HepG2 (cell line): Measurements from ENCODE around the gene MGLL.

ENCODE experiments used
- CEBPB ChIP-seq: IDR thresholded peaks from 2 replicates; pipeline ENCODE4 v1.6.1; 2011; ENCODE audit warnings: low read depth, low read length, improper control_type of control experiment, borderline replicate concordance
- CTCF ChIP-seq: sonication (generic); formaldehyde crosslinking; IDR thresholded peaks from 2 replicates; pipeline ENCODE4 v1.5.0; 2020; ENCODE audit warnings: mild to moderate bottlenecking, missing genetic modification reagents, moderate library complexity
- FOXK2 ChIP-seq: fragments of 450-650 bp; IDR thresholded peaks from 2 replicates; pipeline ENCODE4 v1.6.1; 2016
- HNF1B ChIP-seq: sonication (generic); formaldehyde crosslinking; IDR thresholded peaks from 2 replicates; pipeline ENCODE4 v1.5.1; 2020; ENCODE audit warnings: mild to moderate bottlenecking, moderate library complexity, missing genetic modification reagents
- TCF12 ChIP-seq, 2 experiments: fragments of 450-650 bp in 1 of 2; sonication (generic) in 1 of 2; formaldehyde crosslinking in 1 of 2; IDR thresholded peaks; 2 replicates each; pipeline versions ENCODE4 v1.6.1 to v1.8.0; 2017 to 2022; ENCODE audit warnings: antibody characterized with exemption in 1 of 2, mild to moderate bottlenecking in 1 of 2, missing genetic modification reagents in 1 of 2, moderate library complexity in 1 of 2
- WIZ ChIP-seq: sonication (generic); formaldehyde crosslinking; IDR thresholded peaks from 2 replicates; pipeline ENCODE4 v1.5.1; 2020; ENCODE audit warnings: mild to moderate bottlenecking, missing genetic modification reagents
- ZNF501 ChIP-seq: sonication (generic); formaldehyde crosslinking; IDR thresholded peaks from 2 replicates; pipeline ENCODE4 v1.5.1; 2020; ENCODE audit warnings: mild to moderate bottlenecking, moderate library complexity, missing genetic modification reagents
- TF ChIP-seq, protein P1 (sequence below): sonication (generic); formaldehyde crosslinking; IDR thresholded peaks from 2 replicates; pipeline ENCODE4 v1.4.0; 2020; ENCODE audit warnings: missing genetic modification reagents, borderline replicate concordance
- TF ChIP-seq, protein P2 (sequence below): sonication (generic); formaldehyde crosslinking; IDR thresholded peaks from 2 replicates; pipeline ENCODE4 v1.4.0; 2020; ENCODE audit warnings: missing genetic modification reagents

- TF ChIP-seq TCF12 (IDR thresholded peaks at IDR 0.05) = no peak
- no peak for TF ChIP-seq TCF12 (CRISPR knock-in tag; IDR thresholded peaks at IDR 0.05)
- TF ChIP-seq ZNF501 = no peak
- no peak for TF ChIP-seq CTCF
- no peak for TF ChIP-seq FOXK2
- TF ChIP-seq CEBPB = no peak
- TF ChIP-seq, protein P1, sequence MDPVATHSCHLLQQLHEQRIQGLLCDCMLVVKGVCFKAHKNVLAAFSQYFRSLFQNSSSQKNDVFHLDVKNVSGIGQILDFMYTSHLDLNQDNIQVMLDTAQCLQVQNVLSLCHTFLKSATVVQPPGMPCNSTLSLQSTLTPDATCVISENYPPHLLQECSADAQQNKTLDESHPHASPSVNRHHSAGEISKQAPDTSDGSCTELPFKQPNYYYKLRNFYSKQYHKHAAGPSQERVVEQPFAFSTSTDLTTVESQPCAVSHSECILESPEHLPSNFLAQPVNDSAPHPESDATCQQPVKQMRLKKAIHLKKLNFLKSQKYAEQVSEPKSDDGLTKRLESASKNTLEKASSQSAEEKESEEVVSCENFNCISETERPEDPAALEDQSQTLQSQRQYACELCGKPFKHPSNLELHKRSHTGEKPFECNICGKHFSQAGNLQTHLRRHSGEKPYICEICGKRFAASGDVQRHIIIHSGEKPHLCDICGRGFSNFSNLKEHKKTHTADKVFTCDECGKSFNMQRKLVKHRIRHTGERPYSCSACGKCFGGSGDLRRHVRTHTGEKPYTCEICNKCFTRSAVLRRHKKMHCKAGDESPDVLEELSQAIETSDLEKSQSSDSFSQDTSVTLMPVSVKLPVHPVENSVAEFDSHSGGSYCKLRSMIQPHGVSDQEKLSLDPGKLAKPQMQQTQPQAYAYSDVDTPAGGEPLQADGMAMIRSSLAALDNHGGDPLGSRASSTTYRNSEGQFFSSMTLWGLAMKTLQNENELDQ (CRISPR knock-in tag) = no peak
- TF ChIP-seq WIZ (CRISPR knock-in tag) = no peak
- TF ChIP-seq, protein P2, sequence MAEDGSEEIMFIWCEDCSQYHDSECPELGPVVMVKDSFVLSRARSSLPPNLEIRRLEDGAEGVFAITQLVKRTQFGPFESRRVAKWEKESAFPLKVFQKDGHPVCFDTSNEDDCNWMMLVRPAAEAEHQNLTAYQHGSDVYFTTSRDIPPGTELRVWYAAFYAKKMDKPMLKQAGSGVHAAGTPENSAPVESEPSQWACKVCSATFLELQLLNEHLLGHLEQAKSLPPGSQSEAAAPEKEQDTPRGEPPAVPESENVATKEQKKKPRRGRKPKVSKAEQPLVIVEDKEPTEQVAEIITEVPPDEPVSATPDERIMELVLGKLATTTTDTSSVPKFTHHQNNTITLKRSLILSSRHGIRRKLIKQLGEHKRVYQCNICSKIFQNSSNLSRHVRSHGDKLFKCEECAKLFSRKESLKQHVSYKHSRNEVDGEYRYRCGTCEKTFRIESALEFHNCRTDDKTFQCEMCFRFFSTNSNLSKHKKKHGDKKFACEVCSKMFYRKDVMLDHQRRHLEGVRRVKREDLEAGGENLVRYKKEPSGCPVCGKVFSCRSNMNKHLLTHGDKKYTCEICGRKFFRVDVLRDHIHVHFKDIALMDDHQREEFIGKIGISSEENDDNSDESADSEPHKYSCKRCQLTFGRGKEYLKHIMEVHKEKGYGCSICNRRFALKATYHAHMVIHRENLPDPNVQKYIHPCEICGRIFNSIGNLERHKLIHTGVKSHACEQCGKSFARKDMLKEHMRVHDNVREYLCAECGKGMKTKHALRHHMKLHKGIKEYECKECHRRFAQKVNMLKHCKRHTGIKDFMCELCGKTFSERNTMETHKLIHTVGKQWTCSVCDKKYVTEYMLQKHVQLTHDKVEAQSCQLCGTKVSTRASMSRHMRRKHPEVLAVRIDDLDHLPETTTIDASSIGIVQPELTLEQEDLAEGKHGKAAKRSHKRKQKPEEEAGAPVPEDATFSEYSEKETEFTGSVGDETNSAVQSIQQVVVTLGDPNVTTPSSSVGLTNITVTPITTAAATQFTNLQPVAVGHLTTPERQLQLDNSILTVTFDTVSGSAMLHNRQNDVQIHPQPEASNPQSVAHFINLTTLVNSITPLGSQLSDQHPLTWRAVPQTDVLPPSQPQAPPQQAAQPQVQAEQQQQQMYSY (CRISPR knock-in tag) = no peak
- no peak for TF ChIP-seq HNF1B (CRISPR knock-in tag)
Observed at GRCh38 chr3:127726894-127727293, 95.4 kb downstream of the MGLL start.
